ENCODE data around the gene SP5.
"Not testable (repeated sequence)": the region's sequence is repeated elsewhere in the genome, so short reads cannot be mapped to it uniquely, and the experiment has no call there.

SP5 gene

GRCh38 chr2:170711774-170712652 lies 3.1 kb upstream of the SP5 start:
- DNase-seq: no peak

- DNase-seq: no peak
Measured at GRCh38 chr2:170712653-170713542, 2.2 kb upstream of the SP5 start.

- DNase-seq: no peak
Measured at GRCh38 chr2:170713543-170714380, 1.4 kb upstream of the SP5 start.

- DNase-seq: no peak
Measured at GRCh38 chr2:170714381-170715061, 616 bp upstream of the SP5 start.

- DNase-seq: no peak
Measured at GRCh38 chr2:170715932-170716777, 1.0 kb downstream of the SP5 start.

- DNase-seq: no peak
Measured at GRCh38 chr2:170716851-170717598, 1.9 kb downstream of the SP5 start.

- DNase-seq: no peak
Measured at GRCh38 chr2:170717599-170717963, 2.4 kb downstream of the SP5 start.

- no peak for DNase-seq
Measured at GRCh38 chr2:170717991-170718589, 3.0 kb downstream of the SP5 start.

GRCh38 chr2:170719810-170720209 lies 4.7 kb downstream of the SP5 start:
- DNase-seq: no peak

GRCh38 chr2:170721678-170722077 lies 6.5 kb downstream of the SP5 start:
- no peak for DNase-seq

- no peak for DNase-seq
Measured at GRCh38 chr2:170722301-170722700, 7.2 kb downstream of the SP5 start.

GRCh38 chr2:170723446-170723958 lies 8.4 kb downstream of the SP5 start:
- no peak for DNase-seq

GRCh38 chr2:170733798-170734600 lies 18.9 kb downstream of the SP5 start:
- DNase-seq: no peak

- not testable (repeated sequence) for DNase-seq
Measured at GRCh38 chr2:170734601-170735000, 19.5 kb downstream of the SP5 start.

GRCh38 chr2:170736628-170737027 lies 21.5 kb downstream of the SP5 start:
- no peak for DNase-seq

GRCh38 chr2:170737406-170737805 lies 22.3 kb downstream of the SP5 start:
- DNase-seq: no peak

- no peak for DNase-seq
Measured at GRCh38 chr2:170737821-170738220, 22.7 kb downstream of the SP5 start.

GRCh38 chr2:170739048-170739447 lies 23.9 kb downstream of the SP5 start:
- DNase-seq: no peak

- DNase-seq: no peak
Measured at GRCh38 chr2:170739507-170740046, 24.4 kb downstream of the SP5 start.

Data from GDM1 (cell line).